ENCODE results near the gene UCN. TPM values are rescaled to one million over a fixed set of nuclear protein-coding genes. Genes with fewer than 3 reads are reported as not detected.

Gene UCN
- total RNA-seq, 4 donors from 2014 or later: 1.8 to 6.1 (median 3.3) TPM

DNA sequence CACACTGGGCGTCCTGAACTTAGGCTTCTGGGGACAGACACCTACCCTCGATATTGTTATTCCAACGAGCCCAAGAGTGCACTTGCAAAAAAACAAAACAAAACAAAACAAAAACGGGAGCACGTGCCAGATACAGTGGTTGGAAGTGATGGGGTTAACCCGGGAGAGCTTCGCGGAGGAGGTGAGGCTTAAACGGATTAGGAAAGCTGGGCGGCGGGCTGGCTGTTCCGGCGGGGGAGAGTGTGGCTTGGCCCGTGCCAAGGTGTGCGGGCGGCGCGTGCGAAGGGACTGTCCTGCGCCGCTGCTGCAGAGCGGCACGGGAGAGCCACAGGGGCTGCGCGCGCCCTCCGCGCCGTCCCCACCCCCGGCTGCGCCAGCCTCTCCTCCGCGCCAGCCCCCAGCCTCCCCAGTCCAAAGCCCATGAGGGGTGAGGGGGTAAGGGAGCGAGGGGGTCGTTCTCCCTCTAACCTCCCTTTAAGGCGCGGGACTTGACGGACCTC is 43.9 kb downstream of the UCN start:
- H3K4me3 ChIP-seq: peak overlapping the region; percentile 30 to 56 (median 52)
- TF ChIP-seq EP300 (IDR thresholded peaks at IDR 0.05) (no peak), POLR2AphosphoS5 (IDR thresholded peaks at IDR 0.05) (no peak), POLR2A (IDR thresholded peaks at IDR 0.05; ENCODE audit: low read depth) (no peak)
- TF ChIP-seq, protein P1, sequence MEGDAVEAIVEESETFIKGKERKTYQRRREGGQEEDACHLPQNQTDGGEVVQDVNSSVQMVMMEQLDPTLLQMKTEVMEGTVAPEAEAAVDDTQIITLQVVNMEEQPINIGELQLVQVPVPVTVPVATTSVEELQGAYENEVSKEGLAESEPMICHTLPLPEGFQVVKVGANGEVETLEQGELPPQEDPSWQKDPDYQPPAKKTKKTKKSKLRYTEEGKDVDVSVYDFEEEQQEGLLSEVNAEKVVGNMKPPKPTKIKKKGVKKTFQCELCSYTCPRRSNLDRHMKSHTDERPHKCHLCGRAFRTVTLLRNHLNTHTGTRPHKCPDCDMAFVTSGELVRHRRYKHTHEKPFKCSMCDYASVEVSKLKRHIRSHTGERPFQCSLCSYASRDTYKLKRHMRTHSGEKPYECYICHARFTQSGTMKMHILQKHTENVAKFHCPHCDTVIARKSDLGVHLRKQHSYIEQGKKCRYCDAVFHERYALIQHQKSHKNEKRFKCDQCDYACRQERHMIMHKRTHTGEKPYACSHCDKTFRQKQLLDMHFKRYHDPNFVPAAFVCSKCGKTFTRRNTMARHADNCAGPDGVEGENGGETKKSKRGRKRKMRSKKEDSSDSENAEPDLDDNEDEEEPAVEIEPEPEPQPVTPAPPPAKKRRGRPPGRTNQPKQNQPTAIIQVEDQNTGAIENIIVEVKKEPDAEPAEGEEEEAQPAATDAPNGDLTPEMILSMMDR (IDR thresholded peaks at IDR 0.05): no peak
- no peaks in the 10 kb centered on the region for H3K36me3 ChIP-seq
- no peak for DNase-seq (ENCODE audit: extremely low spot score)
- peaks cover 0 to 97% (median 61%) of the 10 kb centered on the region in 4 donors for H3K27me3 ChIP-seq
- no peaks in the 10 kb centered on the region for H3K9me3 ChIP-seq
- 0% methylated on average over 10 of the region's 38 CpGs for WGBS
- H3K4me1 ChIP-seq: peaks cover 35 to 40% (median 40%) of the 10 kb centered on the region in 4 donors
- no peak overlapping the region for H3K27ac ChIP-seq (replicated peaks in 1 of 4)
- intact Hi-C loops (cut with DNase I): loop anchor here (10.0 kb wide), 1 partner anchor 820 kb away; no protein-coding TSS in a partner anchor

DNA sequence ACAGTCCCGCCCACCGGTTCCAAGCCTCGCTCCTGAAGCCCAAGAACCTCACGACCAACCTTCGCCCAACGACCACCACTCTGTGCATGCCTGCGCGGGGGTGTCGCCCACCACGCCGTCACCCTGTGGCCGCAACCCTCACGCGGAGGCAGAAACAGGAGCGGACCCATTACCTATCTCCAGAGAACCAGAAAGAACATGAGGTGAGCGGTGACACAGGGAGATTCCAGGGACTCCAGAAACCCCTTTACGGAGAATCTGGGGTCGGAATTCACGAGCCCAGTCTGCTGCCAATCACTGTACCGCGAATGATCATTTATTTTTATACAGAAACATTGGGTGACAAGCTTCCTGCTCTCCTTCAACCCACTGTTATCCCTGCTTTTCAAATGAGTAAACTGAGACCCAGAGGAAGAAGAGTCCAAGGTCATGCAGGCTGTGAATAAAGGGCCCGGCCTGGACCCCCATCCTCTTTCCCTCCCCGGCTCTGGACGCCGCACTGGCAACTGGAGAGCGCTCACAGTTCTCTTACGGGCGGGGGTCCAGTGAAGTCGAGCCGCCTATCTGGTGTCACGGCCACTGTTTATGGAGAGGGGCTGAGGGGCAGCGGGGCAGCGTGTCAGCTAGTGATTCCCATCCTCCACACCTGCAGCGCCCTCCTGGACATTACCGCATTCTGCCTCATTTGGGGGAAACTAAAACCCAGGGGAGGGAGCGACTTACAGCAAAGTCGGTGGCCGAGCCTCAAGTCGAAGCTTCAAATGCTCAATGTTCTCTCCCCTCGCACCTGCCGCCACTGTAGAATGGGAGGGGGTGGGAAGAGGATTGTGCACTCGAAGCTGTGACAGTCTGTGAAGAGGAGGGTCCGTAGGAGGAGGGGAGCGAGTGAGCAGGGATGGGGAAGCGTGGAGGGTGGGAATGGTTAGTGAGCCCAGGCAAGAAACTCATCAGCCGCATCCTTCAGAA is 44.7 kb downstream of the UCN start:
- no peaks in the 10 kb centered on the region for H3K36me3 ChIP-seq
- WGBS: 4% methylated on average over 10 of the region's 46 CpGs
- peak overlapping the region; percentile 49 to 56 (median 54) for H3K4me3 ChIP-seq
- no peak for TF ChIP-seq EP300 (IDR thresholded peaks at IDR 0.05)
- no peak for TF ChIP-seq POLR2AphosphoS5 (IDR thresholded peaks at IDR 0.05)
- TF ChIP-seq POLR2A (IDR thresholded peaks at IDR 0.05; ENCODE audit: low read depth): no peak
- TF ChIP-seq, protein P1 (IDR thresholded peaks at IDR 0.05): no peak
- peaks cover 35 to 40% (median 40%) of the 10 kb centered on the region in 4 donors for H3K4me1 ChIP-seq
- H3K27me3 ChIP-seq: peaks cover 0 to 100% (median 61%) of the 10 kb centered on the region in 4 donors
- no peak for DNase-seq (ENCODE audit: extremely low spot score)
- H3K9me3 ChIP-seq: no peaks in the 10 kb centered on the region
- H3K27ac ChIP-seq (replicated peaks in 1 of 4): no peak overlapping the region
- intact Hi-C loops (cut with DNase I): loop anchor here (10.0 kb wide), 1 partner anchor 819 kb away; no protein-coding TSS in a partner anchor

DNA sequence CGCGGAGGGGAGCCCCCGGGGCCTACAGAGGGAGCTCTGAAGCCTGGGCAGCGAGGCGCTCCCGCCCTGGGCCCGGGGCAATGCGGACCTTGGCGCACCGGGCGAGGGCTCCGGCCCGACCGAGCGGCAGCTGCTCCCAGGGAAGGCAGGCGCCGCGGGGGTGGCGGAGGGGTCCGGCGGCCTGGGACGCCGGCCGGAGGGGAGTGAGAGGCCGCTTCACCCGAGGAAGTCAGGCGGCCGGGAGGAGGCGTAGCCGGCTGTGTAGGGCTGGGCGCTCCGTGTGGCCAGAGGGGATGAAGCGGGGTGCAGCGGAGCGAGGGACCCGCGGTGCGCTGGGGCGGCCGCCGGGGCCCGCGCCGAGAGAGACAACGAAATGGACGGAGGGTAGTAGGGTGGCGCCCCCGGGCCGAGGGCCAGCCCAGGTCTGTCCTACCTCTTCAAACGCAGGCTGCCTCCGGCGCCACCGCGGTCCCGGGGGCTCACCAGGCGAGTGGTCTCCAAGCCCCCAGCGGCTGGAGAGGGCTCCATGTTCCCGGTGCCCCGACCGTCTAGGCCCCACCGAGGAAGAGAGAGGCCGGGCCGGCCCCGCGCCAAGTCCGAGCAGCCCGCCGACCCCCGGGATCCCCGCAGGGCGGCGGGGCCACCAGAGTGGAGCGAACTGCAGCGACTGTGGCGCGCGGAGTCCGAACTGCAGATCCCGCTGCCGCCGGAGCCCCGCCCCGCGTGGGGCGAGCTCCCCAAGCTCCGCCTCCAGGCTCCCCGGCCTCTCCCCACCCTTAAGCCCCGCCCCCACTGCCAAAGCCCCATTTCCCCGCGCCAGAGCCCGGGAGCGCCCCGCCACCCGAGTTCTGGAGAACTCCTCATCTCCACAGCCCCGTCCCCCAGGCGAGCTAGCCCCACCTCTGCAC is 45.6 kb downstream of the UCN start, which contains the start of gene SLC30A3:
SLC30A3 (minus strand) TSS at position 669 of the 908 bp plus-strand sequence; CDS start at position 528, 141 bp downstream.
- WGBS: 1% methylated on average over 16 of the region's 96 CpGs
- Histone ChIP-seq H3K4me1 (peaks cover 35 to 40% (median 40%) of the 10 kb centered on the region in 4 donors), H3K36me3 (no peaks in the 10 kb centered on the region), H3K9me3 (no peaks in the 10 kb centered on the region), H3K27me3 (peaks cover 0 to 100% (median 61%) of the 10 kb centered on the region in 4 donors), H3K27ac (replicated peaks in 1 of 4) (no peak within 1 kb of the TSS), H3K4me3 (peak within 1 kb of the TSS; percentile 49 to 56 (median 54))
- no peak for DNase-seq (ENCODE audit: extremely low spot score)
- intact Hi-C loops (cut with DNase I): loop anchor here (10.0 kb wide), 1 partner anchor 818 kb away; no protein-coding TSS in a partner anchor
- TF ChIP-seq, protein P1 (IDR thresholded peaks at IDR 0.05): no peak
- TF ChIP-seq POLR2AphosphoS5 (IDR thresholded peaks at IDR 0.05): no peak
- no peak for TF ChIP-seq EP300 (IDR thresholded peaks at IDR 0.05)
- no peak for TF ChIP-seq POLR2A (IDR thresholded peaks at IDR 0.05; ENCODE audit: low read depth)

DNA sequence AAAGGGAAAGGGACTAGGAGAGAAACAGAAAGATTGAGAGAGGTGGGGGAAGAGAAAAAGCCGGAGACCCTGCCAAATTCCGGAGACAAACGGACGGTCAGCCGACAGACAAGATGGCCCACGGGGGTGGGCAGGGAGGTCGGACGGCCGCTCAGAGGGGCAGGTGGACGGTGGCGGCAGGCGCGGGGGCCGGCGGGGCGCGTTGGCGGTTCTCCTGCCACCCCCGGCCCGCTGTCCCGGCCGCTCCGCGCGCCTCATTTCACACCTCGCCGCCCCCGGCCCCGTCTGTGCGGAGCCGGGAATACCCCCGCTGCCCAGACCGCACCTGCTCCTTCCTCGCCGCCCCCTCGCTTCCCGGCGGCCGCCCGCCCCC is 46.3 kb downstream of the UCN start:
- H3K27ac ChIP-seq (replicated peaks in 1 of 4): no peak overlapping the region
- 16% methylated on average over 8 of the region's 40 CpGs for WGBS
- H3K36me3 ChIP-seq: no peaks in the 10 kb centered on the region
- no peak for DNase-seq (ENCODE audit: extremely low spot score)
- H3K9me3 ChIP-seq: no peaks in the 10 kb centered on the region
- H3K27me3 ChIP-seq: peaks cover 0 to 100% (median 61%) of the 10 kb centered on the region in 4 donors
- TF ChIP-seq, protein P1 (IDR thresholded peaks at IDR 0.05): no peak
- TF ChIP-seq POLR2A (IDR thresholded peaks at IDR 0.05; ENCODE audit: low read depth) (no peak), POLR2AphosphoS5 (IDR thresholded peaks at IDR 0.05) (no peak), EP300 (IDR thresholded peaks at IDR 0.05) (no peak)
- intact Hi-C loops (cut with DNase I): loop anchor here (10.0 kb wide), 1 partner anchor 817 kb away; no protein-coding TSS in a partner anchor
- H3K4me3 ChIP-seq: peak overlapping the region; percentile 49 to 56 (median 54)
- peaks cover 35 to 40% (median 40%) of the 10 kb centered on the region in 4 donors for H3K4me1 ChIP-seq
